ENCODE data around the gene CCDC85A. TPM values are rescaled to one million over a fixed set of nuclear protein-coding genes. Genes with fewer than 3 reads are reported as not detected.

The CCDC85A gene
- total RNA-seq, 4 donors from 2014 or later = 0.20 to 1.1 (median 0.92) TPM

GRCh38 chr2:56240210-56240609, 56.4 kb downstream of the CCDC85A start:
- no peaks in the 10 kb centered on the region for H3K36me3 ChIP-seq
- peaks cover 0 to 4% (median 0%) of the 10 kb centered on the region in 4 donors for H3K4me1 ChIP-seq
- no peaks in the 10 kb centered on the region for H3K27me3 ChIP-seq
- no peak for DNase-seq
- intact Hi-C loops (cut with DNase I; ENCODE audit: low total_unique reads) (no loop called here), in situ Hi-C loops (cut with MboI; ENCODE audit: low pct_ligation_motif_present in 1 of 4, low pct_unique_long_range_greater_than_20kb in 1 of 4, low sequenced_read_pairs in 3 of 4) (no loop called here)
- no peak overlapping the region for H3K4me3 ChIP-seq
- H3K27ac ChIP-seq = no peak overlapping the region
- TF ChIP-seq POLR2A (IDR thresholded peaks at IDR 0.05) = no peak
- TF ChIP-seq, protein P1, sequence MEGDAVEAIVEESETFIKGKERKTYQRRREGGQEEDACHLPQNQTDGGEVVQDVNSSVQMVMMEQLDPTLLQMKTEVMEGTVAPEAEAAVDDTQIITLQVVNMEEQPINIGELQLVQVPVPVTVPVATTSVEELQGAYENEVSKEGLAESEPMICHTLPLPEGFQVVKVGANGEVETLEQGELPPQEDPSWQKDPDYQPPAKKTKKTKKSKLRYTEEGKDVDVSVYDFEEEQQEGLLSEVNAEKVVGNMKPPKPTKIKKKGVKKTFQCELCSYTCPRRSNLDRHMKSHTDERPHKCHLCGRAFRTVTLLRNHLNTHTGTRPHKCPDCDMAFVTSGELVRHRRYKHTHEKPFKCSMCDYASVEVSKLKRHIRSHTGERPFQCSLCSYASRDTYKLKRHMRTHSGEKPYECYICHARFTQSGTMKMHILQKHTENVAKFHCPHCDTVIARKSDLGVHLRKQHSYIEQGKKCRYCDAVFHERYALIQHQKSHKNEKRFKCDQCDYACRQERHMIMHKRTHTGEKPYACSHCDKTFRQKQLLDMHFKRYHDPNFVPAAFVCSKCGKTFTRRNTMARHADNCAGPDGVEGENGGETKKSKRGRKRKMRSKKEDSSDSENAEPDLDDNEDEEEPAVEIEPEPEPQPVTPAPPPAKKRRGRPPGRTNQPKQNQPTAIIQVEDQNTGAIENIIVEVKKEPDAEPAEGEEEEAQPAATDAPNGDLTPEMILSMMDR (IDR thresholded peaks at IDR 0.05) = no peak
- TF ChIP-seq POLR2AphosphoS5 (IDR thresholded peaks at IDR 0.05) = no peak
- no peak for TF ChIP-seq EP300 (IDR thresholded peaks at IDR 0.05; ENCODE audit: low read depth)
- 73 to 83% methylated on average over 4 to 5 of the region's 5 CpGs for WGBS, 2 donors (ENCODE audit: low coverage in 1 of 2)
- H3K9me3 ChIP-seq = no peaks in the 10 kb centered on the region

DNA sequence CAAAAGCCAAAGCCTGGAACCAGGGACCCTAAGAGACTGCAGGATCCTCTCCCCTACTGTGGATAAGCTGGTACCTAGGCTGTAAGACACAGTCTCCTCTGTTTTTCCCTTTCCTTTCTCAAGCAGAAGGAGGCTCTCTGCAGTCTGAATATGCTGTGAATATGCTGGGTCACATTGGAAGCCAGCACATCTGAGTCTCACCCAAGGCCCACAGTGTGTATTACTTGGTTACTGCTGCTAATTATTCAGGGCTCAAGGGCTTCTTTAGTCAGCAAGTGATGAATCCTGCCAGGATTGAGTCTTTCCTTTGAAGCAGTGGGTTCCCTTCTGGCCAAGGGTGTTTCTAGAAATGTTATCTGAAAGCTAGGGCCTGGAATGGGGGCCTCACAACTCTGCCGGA, 60.7 kb downstream of the CCDC85A start:
- no peaks in the 10 kb centered on the region for H3K4me1 ChIP-seq
- intact Hi-C loops (cut with DNase I; ENCODE audit: low total_unique reads) (no loop called here), in situ Hi-C loops (cut with MboI; ENCODE audit: low pct_ligation_motif_present in 1 of 4, low pct_unique_long_range_greater_than_20kb in 1 of 4, low sequenced_read_pairs in 3 of 4) (no loop called here)
- no peak overlapping the region for H3K27ac ChIP-seq
- no peak for DNase-seq
- no peaks in the 10 kb centered on the region for H3K9me3 ChIP-seq
- H3K36me3 ChIP-seq = no peaks in the 10 kb centered on the region
- H3K27me3 ChIP-seq = no peaks in the 10 kb centered on the region
- WGBS, 2 donors (ENCODE audit: low coverage in 1 of 2) = 38% methylated on average over 1 of the region's 1 CpG; no CpG with 5 or more reads in 1 of the 2 donors
- TF ChIP-seq POLR2AphosphoS5 (IDR thresholded peaks at IDR 0.05) (no peak), POLR2A (IDR thresholded peaks at IDR 0.05) (no peak), EP300 (IDR thresholded peaks at IDR 0.05; ENCODE audit: low read depth) (no peak)
- TF ChIP-seq, protein P1 (IDR thresholded peaks at IDR 0.05) = no peak
- H3K4me3 ChIP-seq = no peak overlapping the region

DNA sequence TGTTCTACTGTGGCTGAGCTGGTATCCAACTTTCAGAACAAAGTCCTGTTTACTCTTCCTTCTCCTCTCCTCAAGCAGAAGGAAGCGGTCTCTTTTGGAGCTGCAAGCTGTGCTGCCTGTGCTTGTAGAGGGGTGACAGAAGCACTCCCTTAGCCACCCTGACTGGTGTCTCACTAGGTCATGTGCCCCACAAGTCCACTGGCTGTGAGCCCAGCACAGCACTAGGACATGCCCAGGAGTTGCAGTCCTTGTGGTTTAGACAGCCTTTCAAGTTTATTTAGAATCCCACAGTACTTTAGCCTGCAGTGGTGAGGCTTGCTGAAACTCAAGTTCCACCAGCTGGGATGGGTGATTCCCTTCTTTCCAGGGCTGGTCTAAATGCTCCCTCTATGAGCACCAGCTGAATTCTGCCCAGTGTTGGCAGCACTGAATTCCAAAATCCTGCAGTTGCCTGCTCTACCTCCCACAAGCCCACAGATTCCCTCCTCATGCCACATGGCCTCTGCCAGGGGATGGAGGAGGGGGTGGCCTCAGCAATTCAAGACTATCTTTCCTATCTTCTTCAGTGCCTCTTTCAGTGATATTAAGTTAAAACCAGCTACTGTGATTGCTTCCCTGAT, 61.2 kb downstream of the CCDC85A start:
- no peaks in the 10 kb centered on the region for H3K9me3 ChIP-seq
- H3K4me3 ChIP-seq = no peak overlapping the region
- H3K4me1 ChIP-seq = no peaks in the 10 kb centered on the region
- intact Hi-C loops (cut with DNase I; ENCODE audit: low total_unique reads) (no loop called here), in situ Hi-C loops (cut with MboI; ENCODE audit: low pct_ligation_motif_present in 1 of 4, low pct_unique_long_range_greater_than_20kb in 1 of 4, low sequenced_read_pairs in 3 of 4) (no loop called here)
- 100% methylated on average over 1 of the region's 1 CpG; no CpG with 5 or more reads in 1 of the 2 donors for WGBS, 2 donors (ENCODE audit: low coverage in 1 of 2)
- DNase-seq = no peak
- H3K36me3 ChIP-seq = no peaks in the 10 kb centered on the region
- no peak for TF ChIP-seq EP300 (IDR thresholded peaks at IDR 0.05; ENCODE audit: low read depth)
- no peak for TF ChIP-seq POLR2AphosphoS5 (IDR thresholded peaks at IDR 0.05)
- TF ChIP-seq, protein P1 (IDR thresholded peaks at IDR 0.05) = no peak
- TF ChIP-seq POLR2A (IDR thresholded peaks at IDR 0.05) = no peak
- H3K27me3 ChIP-seq = no peaks in the 10 kb centered on the region
- H3K27ac ChIP-seq = no peak overlapping the region

- H3K4me1 ChIP-seq = no peaks in the 10 kb centered on the region
- no peak overlapping the region for H3K27ac ChIP-seq
- H3K4me3 ChIP-seq = no peak overlapping the region
- in situ Hi-C loops (cut with MboI; ENCODE audit: low pct_ligation_motif_present in 1 of 4, low pct_unique_long_range_greater_than_20kb in 1 of 4, low sequenced_read_pairs in 3 of 4) = no loop called here
- no peaks in the 10 kb centered on the region for H3K9me3 ChIP-seq
- no peaks in the 10 kb centered on the region for H3K36me3 ChIP-seq
- intact Hi-C loops (cut with DNase I; ENCODE audit: low total_unique reads) = no loop called here
- TF ChIP-seq POLR2A (IDR thresholded peaks at IDR 0.05) (no peak), POLR2AphosphoS5 (IDR thresholded peaks at IDR 0.05) (no peak)
- TF ChIP-seq, protein P1 (IDR thresholded peaks at IDR 0.05) = no peak
- H3K27me3 ChIP-seq = no peaks in the 10 kb centered on the region
- 79 to 83% methylated on average over 2 to 5 of the region's 5 CpGs for WGBS, 2 donors (ENCODE audit: low coverage in 1 of 2)
- no peak for DNase-seq
Measured at GRCh38 chr2:56248965-56249742, 65.4 kb downstream of the CCDC85A start.

Data from transverse colon (tissue), 4 donors.